ENCODE data around the gene CCL25.
"Not testable (repeated sequence)": the region's sequence is repeated elsewhere in the genome, so short reads cannot be mapped to it uniquely, and the experiment has no call there.

DNA sequence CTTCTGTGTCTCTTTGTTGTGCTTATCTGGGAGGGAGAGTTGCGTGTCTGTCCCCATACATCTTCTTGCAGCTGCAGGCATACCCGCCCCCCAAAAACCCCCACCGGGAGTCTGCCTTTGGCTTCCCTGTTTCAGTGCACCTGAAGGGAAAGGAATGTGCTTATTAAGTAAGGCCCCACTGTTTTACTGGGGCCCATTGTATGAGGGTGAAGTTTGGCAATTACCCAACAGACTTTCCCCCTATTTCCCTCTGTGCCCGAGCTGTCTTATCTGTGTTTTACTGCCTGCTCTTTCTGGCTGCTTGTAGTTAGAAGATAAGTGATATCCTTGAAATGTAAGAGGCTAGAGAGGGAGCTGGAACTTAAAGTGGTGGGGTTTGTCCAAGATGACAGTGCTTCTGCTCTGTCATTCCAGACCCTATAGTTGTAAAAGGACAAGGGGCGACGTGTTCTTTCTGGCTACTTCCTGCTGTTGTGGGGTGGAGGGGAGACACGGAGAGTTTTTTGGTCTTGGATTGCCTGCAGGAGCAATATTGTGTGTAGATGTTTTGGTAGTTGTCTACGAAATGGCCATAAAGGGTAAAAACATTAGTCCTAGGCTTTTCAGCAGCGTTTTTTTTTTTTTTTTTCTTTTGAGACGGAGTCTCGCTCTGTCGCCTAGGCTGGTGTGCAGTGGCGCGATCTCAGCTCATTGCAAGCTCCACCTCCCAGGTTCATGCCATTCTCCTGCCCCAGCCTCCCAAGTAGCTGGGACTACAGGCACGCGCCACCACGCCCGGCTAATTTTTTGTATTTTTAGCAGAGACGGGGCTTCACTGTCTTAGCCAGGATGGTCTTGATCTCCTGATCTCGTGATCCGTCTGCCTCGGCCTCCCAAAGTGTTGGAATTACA lies 19.0 kb upstream of the CCL25 start:
- TF ChIP-seq, protein P1, sequence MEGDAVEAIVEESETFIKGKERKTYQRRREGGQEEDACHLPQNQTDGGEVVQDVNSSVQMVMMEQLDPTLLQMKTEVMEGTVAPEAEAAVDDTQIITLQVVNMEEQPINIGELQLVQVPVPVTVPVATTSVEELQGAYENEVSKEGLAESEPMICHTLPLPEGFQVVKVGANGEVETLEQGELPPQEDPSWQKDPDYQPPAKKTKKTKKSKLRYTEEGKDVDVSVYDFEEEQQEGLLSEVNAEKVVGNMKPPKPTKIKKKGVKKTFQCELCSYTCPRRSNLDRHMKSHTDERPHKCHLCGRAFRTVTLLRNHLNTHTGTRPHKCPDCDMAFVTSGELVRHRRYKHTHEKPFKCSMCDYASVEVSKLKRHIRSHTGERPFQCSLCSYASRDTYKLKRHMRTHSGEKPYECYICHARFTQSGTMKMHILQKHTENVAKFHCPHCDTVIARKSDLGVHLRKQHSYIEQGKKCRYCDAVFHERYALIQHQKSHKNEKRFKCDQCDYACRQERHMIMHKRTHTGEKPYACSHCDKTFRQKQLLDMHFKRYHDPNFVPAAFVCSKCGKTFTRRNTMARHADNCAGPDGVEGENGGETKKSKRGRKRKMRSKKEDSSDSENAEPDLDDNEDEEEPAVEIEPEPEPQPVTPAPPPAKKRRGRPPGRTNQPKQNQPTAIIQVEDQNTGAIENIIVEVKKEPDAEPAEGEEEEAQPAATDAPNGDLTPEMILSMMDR (IDR thresholded peaks at IDR 0.05): not testable (repeated sequence)
- TF ChIP-seq POLR2A (IDR thresholded peaks at IDR 0.05): not testable (repeated sequence)
